Fibroblast of skin of right biceps (primary cell): Measurements from ENCODE around the gene SYT1.

Experiments
- DNase-seq: peaks from one replicate; pipeline ENCODE4 v3.0.0-alpha.2; 2013

SYT1 gene

DNA sequence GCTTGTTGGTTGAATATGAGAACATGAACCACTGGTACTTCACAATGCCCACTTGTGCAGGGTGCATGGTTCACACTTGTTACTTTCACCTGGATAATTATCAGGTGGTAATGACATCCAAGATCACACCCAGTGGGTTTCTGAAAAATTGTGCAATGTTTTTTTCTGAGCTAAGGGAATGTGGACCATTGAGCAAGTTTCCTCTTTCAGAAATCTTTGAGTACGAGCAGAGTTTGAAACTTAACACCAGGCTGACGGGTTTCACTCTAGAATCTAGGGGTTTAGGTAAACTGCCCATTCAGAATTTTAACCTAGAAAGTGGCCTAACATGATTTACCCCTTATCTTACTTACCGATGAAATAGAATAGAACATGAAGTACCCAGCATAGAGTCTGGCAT is 436.6 kb downstream of the SYT1 start:
- DNase-seq = no peak

- no peak for DNase-seq
Measured at GRCh38 chr12:79302162-79302814, 437.7 kb downstream of the SYT1 start.

DNA sequence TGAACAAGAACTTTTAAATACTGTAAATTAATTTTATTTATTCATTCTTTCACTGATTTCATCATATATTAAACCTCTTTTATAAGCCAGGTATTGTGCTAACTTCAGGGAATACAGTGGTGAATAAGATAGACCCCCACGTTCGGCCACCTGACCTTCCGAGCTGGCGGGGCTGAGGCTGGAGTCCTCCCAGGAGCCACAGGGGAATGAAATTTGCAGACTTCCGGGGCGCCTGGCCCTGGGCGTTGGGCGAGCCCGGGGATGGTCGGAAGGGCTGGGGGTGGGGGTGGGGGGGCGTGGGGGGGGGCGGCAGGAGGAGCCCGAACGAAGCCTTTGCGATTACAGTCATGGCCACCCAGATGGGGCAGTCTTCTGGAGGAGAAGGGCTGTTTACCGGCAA is 442.8 kb downstream of the SYT1 start:
- no peak for DNase-seq

- DNase-seq = no peak
Measured at GRCh38 chr12:79309039-79309438, 444.5 kb downstream of the SYT1 start.

DNA sequence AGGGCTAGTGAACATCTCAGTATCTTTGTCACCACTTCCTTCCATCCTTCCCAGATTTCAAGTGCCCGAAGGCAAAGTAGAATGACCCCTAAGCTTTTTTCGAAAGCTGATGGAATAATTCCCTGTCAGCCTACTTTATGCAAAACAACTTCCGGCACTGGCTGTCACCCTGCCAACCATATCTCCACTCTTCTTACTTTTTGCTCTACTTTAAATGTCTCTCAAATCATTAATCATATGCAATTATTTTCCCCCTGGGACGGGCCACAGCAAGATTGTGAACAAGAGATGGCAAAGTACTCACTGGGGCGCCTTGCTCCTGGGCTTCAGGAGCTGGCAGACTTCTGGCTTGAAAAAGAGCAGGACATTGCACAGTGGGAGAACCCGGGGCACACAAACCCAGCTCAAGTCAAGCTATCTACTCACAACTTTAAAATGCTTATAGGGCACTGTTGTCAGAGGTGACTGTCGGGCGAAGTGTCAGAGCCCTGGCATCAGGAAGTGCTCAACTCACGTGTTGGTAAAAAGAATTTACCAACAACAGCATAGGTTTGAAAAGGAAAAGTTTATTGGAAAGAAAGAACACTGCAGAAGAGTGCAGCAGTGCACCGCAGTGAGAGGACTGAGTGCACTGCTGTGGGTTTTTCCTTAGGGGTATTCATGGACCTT is 452.7 kb downstream of the SYT1 start:
- no peak for DNase-seq

GRCh38 chr12:79322905-79323304 is 458.3 kb downstream of the SYT1 start:
- no peak for DNase-seq

GRCh38 chr12:79324571-79324970 is 460.0 kb downstream of the SYT1 start:
- DNase-seq = no peak

GRCh38 chr12:79326222-79326621 is 461.6 kb downstream of the SYT1 start:
- DNase-seq = no peak

DNA sequence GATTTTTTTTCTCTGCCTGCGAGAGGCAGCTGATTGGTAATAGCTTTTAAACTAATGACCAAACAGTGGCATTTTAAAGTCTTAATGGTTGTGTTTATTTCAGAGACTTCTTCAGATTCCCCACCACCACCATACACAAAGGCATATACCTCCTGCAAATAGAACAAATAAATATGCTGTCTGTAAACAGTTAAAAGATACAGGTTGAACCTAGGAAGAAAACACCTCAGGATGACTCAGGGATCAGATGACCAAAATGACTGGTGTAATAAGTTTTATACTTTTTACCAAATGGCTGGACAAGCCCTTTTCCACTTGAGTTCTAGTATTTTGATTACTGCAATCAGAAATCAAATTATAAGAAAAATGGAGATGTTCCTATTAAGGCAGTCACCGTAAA is 462.1 kb downstream of the SYT1 start:
- no peak for DNase-seq

DNA sequence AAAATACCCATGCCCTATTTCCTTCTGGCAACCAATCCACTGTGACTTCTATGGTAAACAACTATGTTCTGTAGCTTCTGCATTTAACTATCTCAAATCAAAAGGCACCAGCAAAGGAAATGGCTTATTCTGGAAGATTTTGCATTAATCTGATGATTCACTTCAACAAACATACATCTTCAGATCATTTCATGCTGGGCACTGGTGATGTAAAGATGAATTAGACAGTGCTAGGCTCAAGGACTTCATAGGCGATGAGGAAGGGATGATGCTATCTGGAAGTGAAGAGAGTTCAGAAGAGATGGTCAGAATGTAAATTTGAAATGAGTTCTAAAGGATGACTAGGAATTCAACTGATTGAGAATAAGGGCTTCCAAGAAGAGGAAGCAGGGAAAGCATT is 462.9 kb downstream of the SYT1 start:
- peak; percentile 3 for DNase-seq

GRCh38 chr12:79329933-79330332 is 465.4 kb downstream of the SYT1 start:
- peak; percentile 42 for DNase-seq

- DNase-seq = peak; percentile 33
Measured at GRCh38 chr12:79331870-79332269, 467.3 kb downstream of the SYT1 start.

GRCh38 chr12:79333144-79333543 is 468.6 kb downstream of the SYT1 start:
- no peak for DNase-seq

GRCh38 chr12:79337662-79338290 is 473.2 kb downstream of the SYT1 start:
- no peak for DNase-seq

GRCh38 chr12:79344855-79345847 is 480.6 kb downstream of the SYT1 start:
- DNase-seq = peak; percentile 38

- no peak for DNase-seq
Measured at GRCh38 chr12:79347866-79348265, 483.3 kb downstream of the SYT1 start.

DNA sequence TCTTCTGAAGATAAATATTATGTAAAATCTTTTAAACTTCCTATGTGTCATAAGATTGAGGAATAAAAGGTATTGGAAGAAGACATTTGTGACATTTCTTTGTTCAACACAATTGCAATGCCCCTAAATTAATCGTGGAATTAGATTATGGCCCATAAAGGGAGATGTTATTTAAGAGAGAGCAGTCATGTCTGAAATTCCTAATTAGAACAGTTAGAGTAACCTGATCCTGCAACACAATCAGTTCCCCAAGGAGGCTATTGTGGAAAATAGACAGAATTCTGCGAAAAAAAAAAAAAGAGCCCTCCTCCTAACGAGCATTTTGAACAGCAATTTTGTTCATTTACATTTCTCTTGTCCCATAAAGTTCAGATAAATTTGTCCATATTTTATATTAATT is 486.7 kb downstream of the SYT1 start:
- DNase-seq = no peak

DNA sequence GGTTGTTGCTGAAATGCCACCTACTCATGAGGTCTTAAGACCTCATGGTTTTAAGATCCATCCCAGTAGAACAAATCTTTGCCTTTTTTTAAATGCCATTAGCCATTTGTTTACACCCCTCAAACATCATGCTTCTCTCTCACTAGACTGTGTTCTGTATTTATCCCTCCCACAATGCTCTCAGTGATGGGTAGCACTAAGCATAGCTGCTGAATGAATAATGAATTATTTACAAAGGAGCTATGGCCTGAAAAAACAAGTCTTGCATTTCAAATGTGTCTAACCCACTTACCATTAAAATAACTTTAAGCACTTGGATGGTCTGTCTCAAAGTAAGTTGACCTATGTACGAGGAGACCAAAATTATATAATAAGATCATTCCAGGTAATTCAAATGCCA is 491.6 kb downstream of the SYT1 start:
- no peak for DNase-seq

DNA sequence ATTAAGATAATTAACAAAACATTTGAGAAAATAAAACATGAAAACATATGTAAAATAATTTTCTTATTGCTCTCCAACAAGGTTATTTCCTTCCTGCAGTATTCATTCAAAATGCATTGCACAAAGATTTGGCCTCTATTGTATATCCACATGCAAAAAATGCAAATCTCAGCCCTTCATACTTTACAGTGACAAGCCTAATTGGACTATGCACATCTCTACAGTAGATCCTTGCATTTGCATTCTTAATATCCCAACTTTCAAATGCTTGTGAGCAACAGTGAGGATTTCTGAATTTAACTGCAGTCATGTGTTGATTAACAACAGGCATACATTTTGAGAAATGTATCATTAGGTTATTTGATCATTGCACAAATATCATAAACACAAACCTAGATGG is 492.5 kb downstream of the SYT1 start:
- DNase-seq = no peak

GRCh38 chr12:79358716-79359300 is 494.2 kb downstream of the SYT1 start:
- DNase-seq = peak; percentile 7

GRCh38 chr12:79360286-79360685 is 495.7 kb downstream of the SYT1 start:
- DNase-seq = no peak

DNA sequence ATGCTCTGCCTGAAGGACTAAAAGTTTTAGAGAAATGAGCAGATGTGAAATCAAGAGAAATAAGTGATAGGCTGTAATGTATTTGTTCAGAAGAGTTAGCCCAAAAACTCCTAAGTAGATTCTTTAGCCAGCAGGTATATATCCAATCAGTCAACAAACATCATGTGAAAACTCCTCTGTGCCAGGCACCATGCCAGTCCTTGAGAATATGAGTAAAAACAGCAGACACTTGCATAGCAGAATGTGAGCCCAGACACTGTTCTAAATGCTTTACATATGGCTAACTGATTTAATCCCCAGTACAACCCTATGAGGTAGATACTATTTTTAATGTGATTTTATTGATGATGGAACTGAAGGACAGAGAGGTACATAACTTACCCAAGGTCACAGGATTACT is 496.4 kb downstream of the SYT1 start:
- no peak for DNase-seq

GRCh38 chr12:79364197-79364596 is 499.6 kb downstream of the SYT1 start:
- DNase-seq = no peak
